Lower leg skin (tissue), 3 donors: ENCODE results near the gene RCBTB2.

Experiments used
- CTCF ChIP-seq, 3 donors: fragments of 450-650 bp; IDR thresholded peaks; one replicate each; pipeline ENCODE4 v1.5.1; 2016; ENCODE audit warnings: antibody characterized with exemption in 3 of 3, mild to moderate bottlenecking in 3 of 3, moderate library complexity in 2 of 3
- POLR2A ChIP-seq, 2 donors: fragments of 450-650 bp; IDR thresholded peaks; one replicate each; pipeline ENCODE4 v1.6.1; 2016 to 2017; ENCODE audit warnings: antibody characterized with exemption in 2 of 2, mild to moderate bottlenecking in 1 of 2, moderate library complexity in 1 of 2

GRCh38 chr13:48570216-48570828 lies 37.4 kb upstream of the RCBTB2 start:
- no peak for TF ChIP-seq CTCF (IDR thresholded peaks at IDR 0.05)
- TF ChIP-seq POLR2A (IDR thresholded peaks at IDR 0.05), result no peak
